ENCODE results near the gene LRMDA.
A peak's percentile ranks its signal among the peaks of the same experiment; 100 is the strongest.

The LRMDA gene

GRCh38 chr10:75788394-75789205 lies 357.2 kb downstream of the LRMDA start:
- DNase-seq = no peak

- no peak for DNase-seq
These were observed 362.4 kb downstream of the LRMDA start for GRCh38 chr10:75793848-75794247.

- DNase-seq = no peak
These were observed 369.7 kb downstream of the LRMDA start for GRCh38 chr10:75801121-75801520.

- no peak for DNase-seq
These were observed 370.2 kb downstream of the LRMDA start for GRCh38 chr10:75801661-75802060.

GRCh38 chr10:75803121-75803520 lies 371.7 kb downstream of the LRMDA start:
- no peak for DNase-seq

GRCh38 chr10:75803816-75804552 lies 372.6 kb downstream of the LRMDA start:
- no peak for DNase-seq

GRCh38 chr10:75806186-75806585 lies 374.8 kb downstream of the LRMDA start:
- no peak for DNase-seq

- no peak for DNase-seq
These were observed 376.0 kb downstream of the LRMDA start for GRCh38 chr10:75807456-75807855.

- DNase-seq = no peak
These were observed 377.6 kb downstream of the LRMDA start for GRCh38 chr10:75809003-75809402.

GRCh38 chr10:75814014-75814413 lies 382.6 kb downstream of the LRMDA start:
- no peak for DNase-seq

- DNase-seq = no peak
These were observed 383.6 kb downstream of the LRMDA start for GRCh38 chr10:75815066-75815465.

- DNase-seq = no peak
These were observed 385.8 kb downstream of the LRMDA start for GRCh38 chr10:75817198-75817597.

GRCh38 chr10:75818552-75818951 lies 387.1 kb downstream of the LRMDA start:
- DNase-seq = no peak

GRCh38 chr10:75825235-75825634 lies 393.8 kb downstream of the LRMDA start:
- no peak for DNase-seq

- no peak for DNase-seq
These were observed 394.2 kb downstream of the LRMDA start for GRCh38 chr10:75825661-75826060.

- DNase-seq = no peak
These were observed 395.4 kb downstream of the LRMDA start for GRCh38 chr10:75826846-75827245.

- no peak for DNase-seq
These were observed 396.2 kb downstream of the LRMDA start for GRCh38 chr10:75827587-75828021.

- DNase-seq = no peak
These were observed 397.0 kb downstream of the LRMDA start for GRCh38 chr10:75828413-75828812.

GRCh38 chr10:75836064-75836463 lies 404.6 kb downstream of the LRMDA start:
- no peak for DNase-seq

- no peak for DNase-seq
These were observed 407.1 kb downstream of the LRMDA start for GRCh38 chr10:75838486-75838885.

GRCh38 chr10:75839020-75839419 lies 407.6 kb downstream of the LRMDA start:
- DNase-seq = no peak

GRCh38 chr10:75841266-75841665 lies 409.8 kb downstream of the LRMDA start:
- no peak for DNase-seq

- DNase-seq = peak; percentile 8
These were observed 413.9 kb downstream of the LRMDA start for GRCh38 chr10:75845176-75845947.

Data from suppressor macrophage treated with lipopolysaccharide for 4 hours (primary cell).